Muscle of leg (tissue), 11 donors: Measurements from ENCODE around the gene TIGD6. TPM values are rescaled to one million over a fixed set of nuclear protein-coding genes. Genes with fewer than 3 reads are reported as not detected.

Experiments
- DNase-seq: peaks from one replicate; pipeline ENCODE4 v3.0.0; 2013
- H3K27ac ChIP-seq: one replicate; pipeline ENCODE4 v1.5.1; 2013; ENCODE audit warnings: mild to moderate bottlenecking, low read length, control low read depth
- H3K27me3 ChIP-seq: one replicate; pipeline ENCODE4 v1.6.1; 2013; ENCODE audit warnings: low read length; ENCODE audit not compliant: control insufficient read depth, insufficient read depth
- H3K36me3 ChIP-seq: one replicate; pipeline ENCODE4 v1.6.1; 2013; ENCODE audit warnings: low read length; ENCODE audit not compliant: control insufficient read depth, insufficient read depth
- H3K4me1 ChIP-seq: one replicate; pipeline ENCODE4 v1.6.1; 2013; ENCODE audit warnings: low read length; ENCODE audit not compliant: control insufficient read depth, insufficient read depth
- H3K4me3 ChIP-seq: one replicate; pipeline ENCODE4 v1.5.1; 2013; ENCODE audit warnings: low read length, control low read depth
- H3K9me3 ChIP-seq: replicated peaks from 2 replicates; pipeline ENCODE4 v1.6.1; 2013; ENCODE audit warnings: low read depth, low read length; ENCODE audit not compliant: control insufficient read depth
- WGBS: methylation state at CpG from one replicate; pipeline ENCODE4 v1.1.5; 2013; ENCODE audit warnings: missing lambda C conversion rate; ENCODE audit not compliant: insufficient coverage; 5-methylcytosine and 5-hydroxymethylcytosine counted together
- polyA plus RNA-seq, 8 donors: library from polyadenylated mRNA; unstranded; fragments of 120-200 nt; gene quantifications; one replicate each; pipeline versions ENCODE4 v1.2.1 to v1.2.3, GENCODE V29; 2013; ENCODE audit warnings: inconsistent platforms in 1 of 8, low replicate concordance in 1 of 8; ENCODE audit not compliant: insufficient read length in 8 of 8, insufficient read depth in 1 of 8
- total RNA-seq: library from RNA; stranded (reverse); fragments of 120-200 nt; gene quantifications from one replicate; pipeline ENCODE4 v1.2.4, GENCODE V29; 2013

TIGD6 gene
- total and polyA plus RNA-seq, 9 donors, result 1.7 to 3.5 (median 2.7) TPM

GRCh38 chr5:150000990-150001659, 671 bp upstream of the TIGD6 start:
- Histone ChIP-seq H3K4me3 (peak overlapping the region; percentile 88), H3K36me3 (peaks cover 13% of the 10 kb centered on the region), H3K27me3 (no peaks in the 10 kb centered on the region), H3K9me3 (no peaks in the 10 kb centered on the region), H3K4me1 (peaks cover 17% of the 10 kb centered on the region), H3K27ac (peak overlapping the region; percentile 93)
- WGBS, result 0% methylated on average over 41 of the region's 44 CpGs
- peak; percentile 51 for DNase-seq

GRCh38 chr5:149999866-150000255, 593 bp downstream of the TIGD6 start:
- peak overlapping the region; percentile 93 for H3K27ac ChIP-seq
- H3K4me1 ChIP-seq, result peaks cover 17% of the 10 kb centered on the region
- peaks cover 15% of the 10 kb centered on the region for H3K36me3 ChIP-seq
- H3K4me3 ChIP-seq, result peak overlapping the region; percentile 88
- 26% methylated on average over 2 of the region's 7 CpGs for WGBS
- H3K27me3 ChIP-seq, result no peaks in the 10 kb centered on the region
- DNase-seq, result no peak
- no peaks in the 10 kb centered on the region for H3K9me3 ChIP-seq

- DNase-seq, result no peak
- no peaks in the 10 kb centered on the region for H3K27me3 ChIP-seq
- WGBS, result 73% methylated on average over 2 of the region's 3 CpGs
- no peak overlapping the region for H3K27ac ChIP-seq
- peak overlapping the region; percentile 88 for H3K4me3 ChIP-seq
- no peaks in the 10 kb centered on the region for H3K9me3 ChIP-seq
- peaks cover 17% of the 10 kb centered on the region for H3K4me1 ChIP-seq
- H3K36me3 ChIP-seq, result peaks cover 11% of the 10 kb centered on the region
Measured at GRCh38 chr5:149999359-149999758, 1.1 kb downstream of the TIGD6 start.

GRCh38 chr5:149998281-149998680, 2.2 kb downstream of the TIGD6 start:
- H3K27ac ChIP-seq, result no peak overlapping the region
- WGBS, result 100% methylated on average over 2 of the region's 3 CpGs
- H3K4me1 ChIP-seq, result peaks cover 17% of the 10 kb centered on the region
- no peaks in the 10 kb centered on the region for H3K9me3 ChIP-seq
- DNase-seq, result no peak
- peaks cover 9% of the 10 kb centered on the region for H3K36me3 ChIP-seq
- no peak overlapping the region for H3K4me3 ChIP-seq
- H3K27me3 ChIP-seq, result no peaks in the 10 kb centered on the region

GRCh38 chr5:149996205-149996890, 4.1 kb downstream of the TIGD6 start:
- H3K9me3 ChIP-seq, result no peaks in the 10 kb centered on the region
- H3K4me1 ChIP-seq, result peaks cover 10% of the 10 kb centered on the region
- no peak for DNase-seq
- H3K27me3 ChIP-seq, result no peaks in the 10 kb centered on the region
- no peak overlapping the region for H3K4me3 ChIP-seq
- WGBS, result 68% methylated on average over 4 of the region's 6 CpGs
- H3K36me3 ChIP-seq, result peaks cover 9% of the 10 kb centered on the region
- H3K27ac ChIP-seq, result no peak overlapping the region

- 89% methylated on average over 4 of the region's 14 CpGs for WGBS
- Histone ChIP-seq H3K4me1 (peaks cover 8% of the 10 kb centered on the region), H3K36me3 (peaks cover 9% of the 10 kb centered on the region), H3K27ac (no peak overlapping the region), H3K27me3 (no peaks in the 10 kb centered on the region), H3K4me3 (no peak overlapping the region), H3K9me3 (no peaks in the 10 kb centered on the region)
- DNase-seq, result no peak
Measured at GRCh38 chr5:149995385-149996204, 4.9 kb downstream of the TIGD6 start.

GRCh38 chr5:149993471-149993870, 7.0 kb downstream of the TIGD6 start:
- no peaks in the 10 kb centered on the region for H3K4me1 ChIP-seq
- whole genome bisulfite sequencing, result no CpG with 5 or more reads among the region's 3 CpGs
- no peak overlapping the region for H3K4me3 ChIP-seq
- H3K27ac ChIP-seq, result no peak overlapping the region
- H3K27me3 ChIP-seq, result no peaks in the 10 kb centered on the region
- no peak for DNase-seq
- peaks cover 9% of the 10 kb centered on the region for H3K36me3 ChIP-seq
- no peaks in the 10 kb centered on the region for H3K9me3 ChIP-seq

GRCh38 chr5:149990518-149991376, 9.7 kb downstream of the TIGD6 start:
- peak; percentile 79 for DNase-seq
- WGBS, result 66% methylated on average over 4 of the region's 4 CpGs
- no peaks in the 10 kb centered on the region for H3K4me1 ChIP-seq
- H3K27ac ChIP-seq, result no peak overlapping the region
- H3K36me3 ChIP-seq, result peaks cover 9% of the 10 kb centered on the region
- no peaks in the 10 kb centered on the region for H3K9me3 ChIP-seq
- no peak overlapping the region for H3K4me3 ChIP-seq
- no peaks in the 10 kb centered on the region for H3K27me3 ChIP-seq

- Histone ChIP-seq H3K27ac (no peak overlapping the region), H3K4me1 (no peaks in the 10 kb centered on the region), H3K27me3 (no peaks in the 10 kb centered on the region), H3K4me3 (no peak overlapping the region), H3K36me3 (peaks cover 3% of the 10 kb centered on the region), H3K9me3 (no peaks in the 10 kb centered on the region)
- 79% methylated on average over 2 of the region's 5 CpGs for WGBS
- DNase-seq, result no peak
Measured at GRCh38 chr5:149988126-149988525, 12.3 kb downstream of the TIGD6 start.
